NCI-H2029 (cell line): Measurements from ENCODE around the gene SCUBE2.

Source experiments
- DNase-seq: peaks from one replicate; lab custom pipeline; 2025; lab: John Stamatoyannopoulos, UW

SCUBE2 gene

DNA sequence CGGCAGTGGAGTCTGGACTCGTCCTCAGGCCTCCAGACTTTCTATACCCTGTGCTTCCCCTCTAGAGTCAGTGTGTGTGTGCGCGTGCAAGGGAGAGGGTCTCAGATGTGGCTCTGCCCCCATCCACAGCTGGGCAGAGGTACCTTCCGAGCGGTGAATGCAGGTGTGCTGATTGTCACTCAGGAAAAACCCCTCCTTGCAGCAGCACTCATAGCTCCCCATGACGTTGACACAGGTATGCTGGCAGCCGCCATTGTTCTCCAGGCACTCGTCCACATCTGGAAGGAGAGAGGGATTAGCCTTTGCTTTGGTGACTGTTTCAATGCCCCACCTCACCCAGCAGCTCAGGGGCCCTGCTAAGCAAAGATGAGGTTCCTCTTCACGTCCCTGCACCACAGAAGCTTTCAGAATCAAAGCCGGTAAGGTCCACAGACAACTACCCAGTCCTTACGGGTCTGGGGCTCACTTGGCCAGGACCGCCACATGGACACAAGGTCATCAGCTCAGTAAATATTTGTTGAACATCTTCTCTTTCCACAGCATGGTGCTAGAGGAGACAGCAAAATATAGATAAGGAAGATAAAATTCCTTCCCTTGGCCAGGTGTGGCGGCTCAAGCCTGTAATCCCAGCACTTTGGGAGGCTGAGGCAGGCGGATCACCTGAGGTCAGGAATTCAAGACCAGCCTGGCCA, 16.9 kb downstream of the SCUBE2 start:
- DNase-seq = no peak

- DNase-seq = no peak
These were observed 17.8 kb downstream of the SCUBE2 start for GRCh38 chr11:9073466-9074225.

DNA sequence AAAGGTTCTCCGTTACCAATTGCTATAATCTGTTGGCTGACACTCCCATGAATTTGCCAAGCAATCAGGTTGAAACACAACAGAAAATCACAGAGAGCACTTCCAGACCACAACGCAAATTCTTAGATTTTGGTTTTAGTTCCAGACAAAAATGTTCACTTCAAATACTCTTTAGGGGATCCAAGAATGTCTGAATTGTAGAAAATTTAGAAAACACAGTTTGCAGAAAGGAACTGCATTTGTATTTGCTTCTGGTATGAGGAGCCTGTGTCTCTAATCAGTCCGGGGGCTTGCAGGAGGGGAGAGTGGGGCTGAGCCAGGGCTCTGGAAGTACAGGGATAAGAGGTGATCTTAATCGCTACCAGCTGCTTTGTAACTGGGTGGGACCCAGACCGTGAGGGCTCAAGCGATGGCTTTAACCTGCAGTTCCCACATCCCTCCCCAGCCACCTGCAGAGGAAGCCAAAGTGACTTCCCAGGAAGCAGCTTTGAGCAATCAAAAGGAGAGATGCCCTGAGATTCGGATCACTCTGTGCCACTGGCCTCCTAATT, 18.7 kb downstream of the SCUBE2 start:
- DNase-seq = no peak

DNA sequence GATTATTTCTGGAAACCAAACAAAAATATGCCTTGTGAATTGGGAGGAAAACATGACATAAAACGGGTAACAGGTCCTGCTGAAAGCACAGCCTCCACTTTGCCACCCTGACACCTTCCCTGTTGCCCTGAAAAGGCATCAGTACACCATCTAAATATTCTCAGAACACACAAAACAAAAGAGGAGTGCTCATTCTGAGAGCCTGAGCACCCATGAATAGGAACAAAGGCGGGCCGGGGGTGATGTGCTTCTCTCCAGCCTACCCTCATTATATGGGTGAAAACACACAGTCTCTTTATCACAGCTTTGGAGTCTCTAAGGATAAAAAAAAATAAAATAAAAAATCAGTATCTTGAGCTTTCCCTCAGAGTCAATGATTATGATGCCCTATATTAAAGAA, 19.7 kb downstream of the SCUBE2 start:
- DNase-seq = no peak

DNA sequence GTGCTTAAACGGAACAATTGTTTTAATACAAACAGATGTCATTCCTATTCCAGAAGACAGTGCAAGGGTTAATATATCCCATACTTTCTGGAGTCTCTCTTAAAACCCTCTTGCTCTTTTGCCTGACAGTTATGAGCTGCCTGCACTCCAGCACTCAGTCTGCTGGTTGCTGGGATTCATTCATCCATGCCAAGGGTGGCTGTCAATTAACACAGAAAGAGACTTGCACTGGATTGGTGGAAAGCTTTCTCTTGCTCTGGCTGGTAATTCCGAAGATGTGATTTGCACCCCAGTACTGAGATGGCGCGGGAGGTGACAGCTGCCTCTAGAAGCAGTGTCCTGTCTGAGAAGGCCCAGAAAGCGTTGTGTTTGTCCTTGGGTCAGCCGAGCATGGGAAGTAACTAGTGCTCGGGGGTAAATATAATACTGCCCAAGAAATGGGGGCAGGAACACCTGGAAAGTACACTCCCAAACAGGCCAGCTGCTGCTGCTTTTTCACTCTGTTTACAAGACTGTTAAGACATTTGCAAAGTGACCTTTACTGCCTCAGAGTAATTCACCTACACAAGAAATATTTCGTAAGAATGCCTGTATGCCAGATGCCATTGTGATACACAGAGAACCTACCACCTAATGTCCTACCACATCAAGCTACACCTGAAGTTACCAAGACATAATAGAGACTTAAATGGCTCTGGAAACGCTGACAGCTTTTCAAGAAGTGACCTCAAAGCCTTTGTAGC, 20.5 kb downstream of the SCUBE2 start:
- DNase-seq = no peak

GRCh38 chr11:9069862-9070470, 21.4 kb downstream of the SCUBE2 start:
- no peak for DNase-seq

DNA sequence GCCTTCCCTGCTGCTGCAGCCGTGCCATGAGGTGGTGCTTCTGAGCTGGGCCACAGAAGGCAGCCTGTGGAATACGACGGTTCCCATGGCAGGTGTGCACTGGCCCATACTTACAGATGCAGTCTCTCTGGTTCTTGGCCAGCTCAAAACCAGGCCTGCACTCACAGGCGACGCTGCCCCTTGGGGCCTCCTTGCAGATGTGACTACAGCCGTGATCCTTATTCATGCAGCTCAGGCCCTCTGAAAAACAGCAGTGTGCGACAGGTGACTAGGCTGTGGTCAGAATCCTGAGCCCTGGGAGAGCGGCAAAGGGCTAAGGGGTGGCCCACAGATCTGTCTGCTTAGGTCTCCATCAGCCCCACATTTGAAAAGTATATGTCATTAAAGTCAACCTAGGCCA, 22.1 kb downstream of the SCUBE2 start:
- DNase-seq = no peak

GRCh38 chr11:9066433-9066925, 24.9 kb downstream of the SCUBE2 start:
- DNase-seq = no peak

DNA sequence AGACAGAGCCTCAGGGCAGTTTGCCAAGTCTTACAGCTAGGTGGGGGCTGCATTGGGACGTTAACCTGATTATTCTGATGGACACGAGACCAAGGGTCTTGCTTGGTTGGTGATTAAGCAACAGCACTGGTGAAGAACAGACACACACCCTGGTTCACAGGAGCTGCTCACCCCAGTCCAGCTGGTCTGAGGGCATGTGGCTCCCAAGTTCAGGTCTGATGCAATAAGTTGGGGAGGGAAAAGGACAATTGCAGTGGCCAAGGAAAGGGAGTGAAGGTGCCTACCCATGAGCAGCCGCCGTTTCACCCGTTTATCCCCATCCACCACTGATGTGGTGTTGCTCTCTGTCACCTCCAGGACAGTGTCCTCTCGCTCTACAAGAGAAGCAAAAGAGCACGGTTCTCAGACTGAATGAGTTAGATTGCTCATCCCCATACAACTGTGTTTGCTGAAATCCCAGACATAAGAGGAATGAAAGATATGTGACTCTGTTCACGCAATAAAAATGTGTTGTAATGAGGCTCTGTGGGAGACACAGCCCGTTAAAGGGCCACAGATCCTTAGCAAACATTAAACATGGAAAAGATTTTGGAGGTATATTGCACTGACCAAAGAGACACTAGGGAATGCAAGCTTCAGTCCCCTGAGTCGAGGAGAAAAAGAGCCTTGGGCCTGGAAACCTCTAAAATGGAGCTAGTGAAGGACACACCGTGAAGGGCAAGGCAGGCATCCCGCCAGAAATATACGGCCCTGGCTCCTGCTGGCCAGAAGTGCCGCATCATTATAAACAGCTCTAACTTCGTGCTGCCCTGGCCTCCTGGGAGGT, 25.6 kb downstream of the SCUBE2 start:
- DNase-seq = no peak

DNA sequence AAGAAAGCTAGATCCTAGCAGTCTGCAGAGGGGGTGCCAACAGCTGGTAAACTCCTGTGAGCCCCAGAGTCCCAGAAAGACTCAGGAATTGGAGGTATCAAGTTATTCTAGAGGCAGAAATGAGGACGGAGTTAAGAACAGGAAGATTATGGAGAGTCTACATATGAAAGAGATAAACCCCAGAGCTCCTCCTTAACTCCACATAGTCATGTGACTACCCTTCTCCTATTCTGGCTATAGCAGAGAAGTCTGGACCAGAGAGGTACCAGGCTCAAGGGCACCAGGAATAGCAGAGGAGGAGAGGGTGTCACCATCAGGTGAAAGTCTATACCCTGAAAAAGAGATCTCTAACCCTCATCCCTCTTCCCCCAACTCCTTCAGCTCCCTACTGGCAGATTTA, 29.6 kb downstream of the SCUBE2 start:
- DNase-seq = no peak

DNA sequence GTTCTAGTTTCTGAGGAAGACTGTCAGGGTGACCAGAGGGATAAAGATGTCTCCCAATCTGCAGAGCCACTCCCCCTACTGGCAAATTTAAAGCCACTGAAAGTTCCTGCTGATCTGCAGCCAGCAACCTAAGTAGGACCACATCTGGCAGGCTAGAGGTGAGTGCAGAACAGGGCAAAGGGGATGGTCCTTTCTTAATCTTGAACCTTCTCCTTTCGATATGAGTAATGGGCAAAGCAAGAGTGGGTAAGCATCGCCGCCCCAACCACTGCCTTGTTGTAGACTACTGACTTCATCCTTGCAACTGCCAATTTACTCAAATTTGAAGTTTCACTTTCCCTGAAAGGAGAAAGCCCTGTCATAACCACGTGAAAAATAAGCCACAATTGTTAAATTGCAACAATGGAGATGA, 30.7 kb downstream of the SCUBE2 start:
- DNase-seq = no peak

- no peak for DNase-seq
These were observed 32.0 kb downstream of the SCUBE2 start for GRCh38 chr11:9059406-9059805.

DNA sequence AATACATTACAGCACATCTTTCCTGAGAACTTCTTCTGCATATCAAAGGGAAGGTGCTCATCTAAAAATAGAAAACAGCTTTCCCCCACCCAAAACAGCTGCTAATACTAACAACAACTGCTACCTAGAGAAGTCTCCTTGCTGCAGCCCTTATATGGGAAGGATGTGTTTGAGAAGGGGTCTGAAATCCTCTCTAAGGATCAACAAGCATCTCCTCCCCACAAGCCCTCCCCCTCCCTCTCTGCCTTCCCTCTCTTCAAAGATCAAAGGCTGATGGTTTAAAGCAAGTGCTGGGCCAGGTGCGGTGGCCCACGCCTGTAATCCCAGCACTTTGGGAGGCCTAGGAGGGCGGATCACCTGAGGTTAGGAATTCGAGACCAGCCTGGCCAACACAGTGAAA, 33.5 kb downstream of the SCUBE2 start:
- DNase-seq = no peak

DNA sequence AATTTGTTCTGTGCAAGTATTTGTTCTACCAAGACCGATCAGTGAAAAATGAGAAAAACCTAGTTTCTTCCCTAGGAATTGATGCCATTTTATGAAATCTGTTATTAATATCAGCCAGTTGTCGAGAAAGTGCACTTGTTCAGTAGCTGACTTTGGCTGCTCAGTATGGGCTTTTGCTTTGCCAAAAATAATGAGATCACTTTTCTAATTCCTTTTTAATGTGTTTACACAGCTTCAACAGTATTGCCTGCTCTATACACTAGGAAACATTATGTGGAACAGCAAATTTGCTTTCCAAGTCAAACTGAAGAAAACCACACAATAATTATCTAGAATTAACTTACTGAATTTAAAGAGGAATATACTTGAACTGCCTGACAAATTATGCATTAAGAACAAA, 34.4 kb downstream of the SCUBE2 start:
- DNase-seq = peak; percentile 57

- DNase-seq = no peak
These were observed 34.9 kb downstream of the SCUBE2 start for GRCh38 chr11:9056467-9056866.

GRCh38 chr11:9053316-9054035, 37.9 kb downstream of the SCUBE2 start:
- DNase-seq = no peak

DNA sequence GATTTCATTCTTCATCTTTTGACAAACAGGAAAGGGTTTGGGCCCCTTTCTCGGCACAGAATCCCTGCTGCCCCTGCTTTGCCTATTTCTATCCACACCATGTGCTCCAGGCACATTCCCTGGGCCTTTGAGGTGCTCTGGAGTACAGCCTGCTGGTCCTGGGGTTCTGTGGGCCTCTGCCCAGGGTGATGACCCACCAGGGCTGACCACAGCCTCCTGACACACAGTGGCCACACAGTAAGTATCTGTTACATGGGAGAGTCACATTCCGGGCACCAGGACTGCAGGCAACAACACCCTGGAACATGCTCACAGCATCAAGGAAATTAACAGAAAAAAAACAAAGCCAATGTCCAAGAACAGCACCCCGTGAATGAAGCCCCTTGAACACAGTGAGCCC, 39.1 kb downstream of the SCUBE2 start:
- DNase-seq = no peak

- DNase-seq = no peak
These were observed 41.4 kb downstream of the SCUBE2 start for GRCh38 chr11:9049959-9050358.

GRCh38 chr11:9047964-9048523, 43.4 kb downstream of the SCUBE2 start:
- DNase-seq = no peak

- DNase-seq = no peak
These were observed 44.9 kb downstream of the SCUBE2 start for GRCh38 chr11:9046481-9046880.
